HG02970 (cell line): ENCODE measurements around the gene MS4A3.
"Not testable (repeated sequence)": the region's sequence is repeated elsewhere in the genome, so short reads cannot be mapped to it uniquely, and the experiment has no call there.

ENCODE experiments used
- ATAC-seq: cut with Tn5 transposase; IDR thresholded peaks from one replicate; pipeline ENCODE4 v1.9.1; 2021; ENCODE audit warnings: mild to moderate bottlenecking, moderate library complexity, moderate number of reproducible peaks; ENCODE audit not compliant: unreplicated experiment, low FRiP score

MS4A3 gene

DNA sequence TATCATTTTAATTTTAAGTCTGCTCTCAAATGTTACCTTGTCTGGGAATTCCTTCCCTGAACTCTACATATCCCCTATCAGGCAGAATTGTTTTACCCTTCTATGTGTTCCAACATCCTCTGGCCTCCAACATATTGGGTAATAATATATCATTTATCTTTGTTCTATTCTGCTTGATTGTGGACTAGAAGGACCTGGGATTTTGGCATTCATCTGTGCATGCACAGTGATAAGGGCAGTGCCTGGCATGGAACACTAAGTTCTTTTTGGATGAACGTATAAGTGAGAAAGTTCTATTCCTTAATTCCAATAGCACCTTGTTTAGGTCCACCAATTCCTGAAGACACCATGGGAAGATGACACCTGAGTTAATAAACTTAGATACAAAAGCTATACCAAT is 30.8 kb downstream of the MS4A3 start:
- no peak for ATAC-seq

DNA sequence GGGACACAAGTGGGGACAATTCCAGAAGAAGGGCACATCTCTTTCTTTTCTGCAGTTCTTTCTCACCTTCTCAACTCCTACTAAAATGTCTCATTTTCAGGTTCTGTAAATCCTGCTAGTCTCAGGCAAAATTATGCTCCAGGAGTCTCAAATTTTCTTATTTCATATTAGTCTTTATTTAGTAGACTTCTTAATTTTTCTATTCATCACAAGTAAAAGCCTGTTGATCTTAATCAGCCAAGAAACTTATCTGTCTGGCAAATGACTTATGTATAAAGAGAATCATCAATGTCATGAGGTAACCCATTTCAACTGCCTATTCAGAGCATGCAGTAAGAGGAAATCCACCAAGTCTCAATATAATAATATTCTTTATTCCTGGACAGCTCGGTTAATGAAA is 31.9 kb downstream of the MS4A3 start, which contains the start of gene MS4A2:
TSS of gene MS4A2 (plus strand) at position 301 of the 400 bp plus-strand sequence. CDS start 102 bp downstream, outside the sequence.
- ATAC-seq = no peak

DNA sequence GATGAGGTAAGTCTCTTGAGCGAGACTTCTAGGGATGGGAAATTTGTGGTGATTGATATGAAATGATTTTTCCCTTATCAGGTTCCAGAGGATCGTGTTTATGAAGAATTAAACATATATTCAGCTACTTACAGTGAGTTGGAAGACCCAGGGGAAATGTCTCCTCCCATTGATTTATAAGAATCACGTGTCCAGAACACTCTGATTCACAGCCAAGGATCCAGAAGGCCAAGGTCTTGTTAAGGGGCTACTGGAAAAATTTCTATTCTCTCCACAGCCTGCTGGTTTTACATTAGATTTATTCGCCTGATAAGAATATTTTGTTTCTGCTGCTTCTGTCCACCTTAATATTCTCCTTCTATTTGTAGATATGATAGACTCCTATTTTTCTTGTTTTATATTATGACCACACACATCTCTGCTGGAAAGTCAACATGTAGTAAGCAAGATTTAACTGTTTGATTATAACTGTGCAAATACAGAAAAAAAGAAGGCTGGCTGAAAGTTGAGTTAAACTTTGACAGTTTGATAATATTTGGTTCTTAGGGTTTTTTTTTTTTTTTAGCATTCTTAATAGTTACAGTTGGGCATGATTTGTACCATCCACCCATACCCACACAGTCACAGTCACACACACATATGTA is 39.1 kb downstream of the MS4A3 start:
- no peak for ATAC-seq

GRCh38 chr11:60097189-60097588 is 40.7 kb downstream of the MS4A3 start:
- ATAC-seq = no peak

GRCh38 chr11:60098508-60098907 is 42.0 kb downstream of the MS4A3 start:
- no peak for ATAC-seq

DNA sequence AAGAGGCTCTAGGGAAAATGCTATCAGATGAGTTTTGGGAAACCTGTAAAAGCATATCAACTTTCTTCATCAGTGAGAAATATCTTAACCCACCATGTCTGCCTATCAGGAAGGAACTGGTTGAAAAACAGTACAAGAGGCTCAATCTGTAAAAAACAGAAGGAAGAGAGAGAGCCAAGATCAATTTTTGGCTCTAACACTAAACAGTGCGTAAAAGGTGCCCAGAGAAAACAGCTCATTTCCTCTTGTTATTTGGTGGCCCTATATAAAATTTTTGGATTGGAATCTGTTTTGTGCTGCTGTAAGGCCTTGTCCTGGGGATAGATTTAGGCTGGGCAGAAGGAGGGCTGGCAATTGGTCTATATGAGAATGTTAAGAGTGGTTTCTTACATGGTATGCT is 44.1 kb downstream of the MS4A3 start:
- ATAC-seq = no peak

DNA sequence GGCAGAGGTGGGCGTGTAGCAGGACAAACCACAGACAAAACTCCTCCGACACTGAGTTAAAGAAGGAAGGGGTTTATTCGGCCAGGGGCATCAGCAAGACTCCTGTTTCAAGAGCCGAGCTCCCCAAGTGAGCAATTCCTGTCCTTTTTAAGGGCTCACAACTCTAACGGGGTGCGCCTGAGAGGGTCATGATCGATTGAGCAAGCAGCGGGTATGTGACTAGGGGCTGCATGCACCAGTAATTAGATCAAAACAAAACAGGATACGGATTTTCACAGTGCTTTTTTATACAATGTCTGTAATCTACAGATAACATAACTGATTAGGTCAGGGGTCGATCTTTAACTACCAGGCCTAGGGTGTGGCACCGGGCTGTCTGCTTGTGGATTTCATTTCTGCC is 44.9 kb downstream of the MS4A3 start:
- ATAC-seq = not testable (repeated sequence)

GRCh38 chr11:60104471-60105115 is 48.1 kb downstream of the MS4A3 start:
- not testable (repeated sequence) for ATAC-seq

DNA sequence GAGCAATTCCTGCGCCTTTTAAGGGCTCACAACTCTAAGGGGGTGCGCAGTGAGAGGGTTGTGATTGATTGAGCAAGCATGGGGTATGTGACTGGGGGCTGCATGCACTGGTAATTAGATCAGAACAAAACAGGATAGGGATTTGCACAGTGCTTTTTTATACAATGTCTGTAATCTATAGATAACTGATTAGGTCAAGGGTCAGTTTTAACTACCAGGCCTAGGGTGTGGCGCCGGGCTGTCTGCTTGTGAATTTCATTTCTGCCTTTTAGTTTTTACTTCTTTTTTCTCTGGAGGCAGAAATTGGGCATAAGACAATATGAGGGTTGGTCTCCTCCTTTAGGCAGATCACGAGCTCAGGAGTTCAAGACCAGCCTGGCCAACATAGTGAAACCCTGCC is 52.2 kb downstream of the MS4A3 start:
- not testable (repeated sequence) for ATAC-seq

DNA sequence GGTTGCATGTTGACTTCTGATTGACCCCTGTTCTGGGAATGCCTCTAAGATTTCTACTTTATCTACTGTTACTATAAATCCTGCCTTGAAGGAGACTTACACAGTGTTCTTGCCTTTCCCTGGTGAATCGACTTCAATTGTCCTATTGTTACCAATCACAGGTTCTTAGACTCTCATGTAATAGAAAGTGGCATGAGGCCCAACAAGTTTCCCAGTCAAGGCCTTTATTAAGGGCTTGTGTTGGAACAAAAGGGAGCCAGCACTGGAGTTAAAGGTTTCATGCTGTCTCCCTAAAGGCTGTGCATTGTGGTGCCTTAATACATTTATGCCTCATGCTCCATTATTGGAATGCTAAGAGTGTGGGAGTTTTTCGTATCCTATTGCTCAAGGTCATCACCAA is 55.3 kb downstream of the MS4A3 start:
- ATAC-seq = no peak

GRCh38 chr11:60116996-60117790 is 60.7 kb downstream of the MS4A3 start:
- ATAC-seq = no peak

- ATAC-seq = no peak
Measured at GRCh38 chr11:60118338-60118737, 61.9 kb downstream of the MS4A3 start.

DNA sequence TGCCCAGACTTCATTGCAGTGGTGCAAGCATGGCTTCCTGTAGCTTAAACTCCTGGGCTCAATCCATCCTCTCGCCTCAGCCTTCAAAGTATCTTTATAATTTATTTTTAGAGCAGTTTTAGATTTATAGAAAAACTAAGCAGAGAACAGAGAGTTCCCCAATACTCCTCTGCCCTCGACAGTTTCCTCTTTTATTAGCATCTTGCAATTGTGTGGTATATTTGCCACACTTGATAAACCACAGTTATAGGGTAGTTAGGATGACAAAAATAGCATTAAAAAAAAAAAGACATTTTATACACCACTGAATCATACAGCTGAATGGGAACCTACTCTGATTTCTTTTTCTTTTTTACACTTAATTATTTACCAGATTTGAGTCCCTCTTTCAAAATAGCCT is 63.2 kb downstream of the MS4A3 start:
- no peak for ATAC-seq
